Stimulated activated CD4-positive, alpha-beta T cell treated with anti-CD3 and anti-CD28 coated beads, Interleukin-1b, Interleukin-23, amount 100 ng/mL, for 24 hours (primary cell): ENCODE data around the gene FGGY.
"Not testable (repeated sequence)": the region's sequence is repeated elsewhere in the genome, so short reads cannot be mapped to it uniquely, and the experiment has no call there.

Experiments
- DNase-seq, 4 experiments: peaks; one replicate each; pipeline ENCODE4 v3.0.0-alpha.2; 2020; ENCODE audit warnings: low read depth in 4 of 4, low spot score in 1 of 4

FGGY gene

DNA sequence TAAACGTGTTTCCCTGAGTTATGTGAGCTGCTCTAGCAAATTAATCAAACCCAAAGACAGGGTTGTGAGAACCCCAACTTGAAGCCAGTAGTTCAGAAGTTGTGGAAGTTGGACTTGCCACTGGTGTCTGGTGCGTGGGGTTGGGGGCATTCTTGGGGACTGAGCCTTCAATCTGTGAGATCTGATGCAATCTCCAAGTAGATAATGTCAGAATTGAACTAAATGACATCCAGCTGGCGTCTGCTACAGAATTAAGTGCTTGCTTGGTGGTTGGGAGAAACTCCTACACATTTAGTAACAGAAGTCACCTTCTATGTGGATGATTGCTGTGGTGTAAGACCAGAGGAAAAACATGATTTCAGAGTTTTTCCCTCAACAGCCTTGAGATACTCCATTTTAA lies 207.4 kb downstream of the FGGY start:
- no peak for DNase-seq

DNA sequence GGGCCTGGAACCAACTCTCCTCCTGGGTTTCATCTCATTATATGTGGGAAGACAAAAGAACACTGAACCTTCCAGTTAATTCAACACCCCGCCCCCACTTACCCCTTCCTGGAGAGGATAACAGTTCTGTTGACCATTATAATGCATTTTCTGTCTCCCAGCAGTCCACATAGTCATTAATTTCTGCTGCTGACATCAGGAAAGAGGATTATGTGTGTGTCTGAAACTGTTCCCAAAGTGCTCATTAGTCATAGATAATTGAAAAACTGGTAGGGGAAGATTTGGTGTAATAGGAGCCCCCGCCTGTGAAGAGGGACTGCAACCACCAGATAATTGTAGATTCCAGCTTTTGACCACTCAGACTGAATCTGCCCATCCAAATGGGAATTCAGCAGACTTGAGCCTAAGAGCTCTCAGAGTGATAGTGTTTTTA lies 208.7 kb downstream of the FGGY start:
- DNase-seq, result no peak

DNA sequence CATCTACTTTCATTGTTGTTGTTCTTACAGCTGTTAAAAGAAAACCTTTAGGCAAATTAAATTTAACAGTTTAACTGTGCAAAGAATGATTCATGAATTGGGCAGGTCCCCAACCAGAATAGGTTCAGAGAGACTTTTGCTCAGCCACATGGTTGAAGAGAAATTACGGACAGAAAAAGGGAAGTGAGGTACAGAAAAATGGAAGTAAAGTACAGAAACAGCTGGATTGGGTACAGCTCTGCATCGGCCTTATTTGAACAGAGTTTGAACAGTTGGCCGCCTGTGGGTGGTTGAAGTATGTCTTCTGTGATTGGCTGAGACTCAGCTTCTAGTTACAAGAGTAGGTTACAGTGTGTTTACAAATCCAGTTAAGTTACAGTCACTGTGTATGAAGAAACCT lies 210.1 kb downstream of the FGGY start:
- DNase-seq, result no peak

DNA sequence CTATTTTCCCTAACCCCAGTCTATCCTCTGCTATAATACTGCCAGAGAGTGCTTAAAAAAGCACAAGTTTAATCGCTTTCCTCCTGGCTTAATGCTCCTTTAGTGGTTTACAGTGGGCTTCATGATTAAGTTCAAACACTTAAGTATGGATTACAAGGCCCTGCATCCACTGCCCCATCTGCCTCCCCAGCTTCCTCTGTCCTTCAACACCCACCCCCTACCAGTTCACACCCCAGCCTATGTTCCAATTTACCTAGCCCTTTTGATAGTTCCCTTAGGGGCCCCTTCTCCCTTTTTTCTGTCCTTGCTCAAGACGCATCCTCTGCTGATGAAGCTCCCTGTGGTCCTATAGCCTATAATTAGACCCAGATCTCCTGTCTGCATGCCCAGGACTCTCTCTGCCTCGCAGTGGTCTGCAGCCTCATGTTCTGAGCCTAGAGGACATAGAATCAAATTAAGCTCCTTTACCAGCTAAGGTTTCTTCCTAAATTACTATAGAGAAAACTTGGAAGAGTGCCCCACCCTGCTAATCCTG lies 212.5 kb downstream of the FGGY start:
- no peak for DNase-seq

DNA sequence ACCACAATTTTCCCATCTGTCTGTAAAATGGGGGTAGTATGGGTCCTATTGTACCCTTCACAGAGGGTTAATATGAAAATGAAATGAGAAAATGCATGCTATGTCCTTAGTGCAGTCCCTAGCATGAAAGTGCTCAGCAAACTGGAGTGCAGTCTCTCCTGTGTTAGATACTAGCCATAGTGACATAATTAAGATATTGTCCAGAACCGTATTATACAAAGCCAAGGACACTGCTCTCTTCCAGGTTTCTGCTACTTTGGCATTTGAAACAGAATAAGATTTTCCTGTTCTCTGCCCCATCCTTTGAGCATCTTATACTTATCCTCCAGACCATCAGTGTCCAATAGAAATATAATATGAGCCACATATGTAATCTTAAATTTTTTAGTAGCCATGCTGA lies 213.4 kb downstream of the FGGY start:
- DNase-seq, result no peak

DNA sequence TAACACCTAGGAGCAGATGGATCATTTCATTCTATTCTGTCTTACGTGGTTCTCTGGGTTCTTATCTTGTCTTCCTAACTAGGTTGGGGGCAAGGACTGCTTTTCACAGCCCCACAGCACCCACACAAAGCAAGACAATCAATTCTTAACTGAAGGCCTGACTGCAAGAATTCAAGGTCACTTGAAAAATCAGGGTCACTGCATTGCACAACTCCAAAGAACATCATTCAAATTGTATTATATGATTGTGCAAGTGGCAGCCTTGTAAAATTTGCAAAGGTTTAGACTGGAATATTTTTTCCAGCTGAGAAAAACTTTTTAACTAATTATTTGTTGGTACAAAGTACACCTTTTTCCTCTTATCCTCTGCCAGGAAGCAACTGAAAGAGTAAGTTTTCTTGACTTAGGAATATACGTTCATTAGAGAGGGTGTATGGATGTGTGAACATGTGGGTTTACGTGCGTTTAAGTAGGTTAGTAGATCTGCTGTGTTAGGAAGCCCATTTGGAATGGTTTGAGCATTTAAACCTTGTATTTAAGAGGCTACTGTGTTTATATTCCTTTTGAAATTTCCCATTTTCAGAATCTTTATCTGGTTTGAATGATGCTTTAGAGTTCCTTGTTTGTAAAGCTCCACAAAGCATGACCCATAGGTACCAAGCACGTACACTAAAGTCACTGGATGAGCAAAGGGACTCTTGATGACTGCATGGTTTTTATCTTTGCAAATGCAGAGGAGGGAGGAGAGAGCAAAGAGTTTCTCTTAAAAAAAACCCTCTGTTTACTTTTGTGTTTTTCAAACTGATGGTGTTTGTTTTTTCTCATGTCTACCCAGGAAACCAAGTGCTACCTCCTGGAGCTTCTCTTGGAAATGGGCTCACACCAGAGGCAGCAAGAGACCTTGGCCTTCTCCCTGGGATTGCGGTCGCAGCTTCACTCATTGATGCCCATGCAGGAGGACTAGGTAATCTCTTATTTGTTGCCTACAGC lies 214.9 kb downstream of the FGGY start:
- no peak for DNase-seq

DNA sequence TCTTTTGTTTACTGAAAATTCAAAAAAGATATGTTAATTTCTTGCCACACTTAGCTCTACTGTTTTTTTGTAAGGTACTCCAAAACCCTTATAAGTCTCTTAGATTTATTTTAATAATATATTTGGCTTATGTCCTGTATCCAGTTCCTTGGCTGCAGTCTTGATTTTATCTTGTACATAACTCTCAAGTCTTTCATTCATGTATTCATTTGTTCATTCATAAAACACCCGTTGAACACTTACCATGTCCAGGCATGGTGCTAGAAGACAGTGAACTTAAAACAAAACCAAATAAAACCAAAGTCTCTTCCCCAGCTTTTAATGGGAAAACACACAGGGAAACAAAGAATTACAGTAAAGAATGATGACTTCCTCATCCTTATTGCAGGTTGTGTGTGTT lies 215.8 kb downstream of the FGGY start:
- DNase-seq, result no peak

DNA sequence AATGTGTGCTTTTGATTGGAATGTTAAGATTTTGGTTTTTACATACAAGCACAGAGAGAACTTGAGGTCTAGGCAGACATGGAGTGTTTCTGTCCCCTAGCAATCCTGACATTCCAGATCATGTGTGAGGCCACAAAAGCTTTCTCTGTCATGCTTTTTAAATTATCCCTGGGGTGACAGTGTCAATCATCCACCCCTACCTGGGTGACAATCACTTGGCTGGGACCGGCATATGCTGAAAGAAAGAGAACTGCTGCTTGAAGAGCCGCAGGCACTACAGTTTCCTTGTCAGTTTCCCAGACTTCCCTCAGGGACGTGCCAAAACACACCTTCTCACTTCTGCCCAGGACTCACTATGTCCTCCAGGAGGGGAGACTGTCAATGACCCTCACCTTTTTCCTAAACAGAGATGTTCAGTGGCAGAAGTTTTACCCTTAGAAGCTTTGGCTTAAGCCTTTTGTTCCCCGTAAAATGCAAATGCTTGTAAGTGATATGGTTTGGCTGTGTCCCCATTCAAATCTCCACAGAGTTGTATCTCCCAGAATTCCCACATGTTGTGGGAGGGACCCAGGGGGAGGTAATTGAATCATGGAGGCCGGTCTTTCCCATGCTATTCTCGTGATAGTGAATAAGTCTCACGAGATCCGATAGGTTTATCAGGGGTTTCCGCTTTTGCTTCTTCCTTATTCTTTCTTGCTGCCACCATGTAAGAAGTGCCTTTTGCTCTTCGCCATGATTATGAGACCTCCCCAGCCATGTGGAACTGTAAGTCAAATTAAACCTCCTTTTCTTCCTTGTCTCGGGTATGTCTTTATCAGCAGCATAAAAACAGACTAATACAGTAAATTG lies 217.4 kb downstream of the FGGY start:
- DNase-seq, result no peak

DNA sequence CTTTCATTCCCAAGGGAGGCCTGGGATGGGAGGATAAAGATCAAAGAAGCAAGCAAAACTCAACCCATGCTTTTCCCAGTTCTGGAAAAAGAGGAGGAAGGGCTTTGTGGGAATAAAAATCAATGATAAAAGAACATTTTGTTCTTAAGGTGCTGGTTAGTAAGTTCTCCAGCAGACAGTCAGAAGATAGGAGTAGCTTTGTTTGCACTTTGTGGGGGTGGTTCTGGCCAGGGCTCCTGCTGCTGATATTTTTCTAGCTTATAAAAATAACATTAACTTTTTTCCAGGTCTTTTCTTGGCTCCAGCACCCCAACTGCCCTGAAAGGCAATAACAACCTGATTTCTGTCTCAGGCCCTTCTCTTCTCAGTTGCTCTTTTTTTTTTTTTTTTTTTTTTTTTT lies 220.0 kb downstream of the FGGY start:
- no peak for DNase-seq

DNA sequence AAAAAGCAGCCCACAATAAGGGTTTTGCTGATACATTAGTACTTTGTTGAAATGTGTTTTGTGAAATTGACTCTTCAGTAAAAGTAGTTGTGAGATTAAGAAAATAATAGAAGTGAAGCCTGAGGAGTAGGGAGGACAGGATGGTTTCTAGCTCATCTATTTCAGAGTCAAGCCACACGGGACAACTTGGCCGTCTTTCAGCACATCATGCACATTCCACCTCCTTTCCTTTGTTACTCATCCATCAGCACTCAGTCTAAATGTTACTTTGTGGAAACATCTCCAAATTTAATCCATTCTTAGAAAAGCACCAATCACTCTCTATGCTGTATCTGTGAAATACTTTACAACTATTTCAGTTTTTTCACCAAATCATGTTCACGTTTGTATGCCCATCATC lies 223.3 kb downstream of the FGGY start:
- DNase-seq, result no peak

DNA sequence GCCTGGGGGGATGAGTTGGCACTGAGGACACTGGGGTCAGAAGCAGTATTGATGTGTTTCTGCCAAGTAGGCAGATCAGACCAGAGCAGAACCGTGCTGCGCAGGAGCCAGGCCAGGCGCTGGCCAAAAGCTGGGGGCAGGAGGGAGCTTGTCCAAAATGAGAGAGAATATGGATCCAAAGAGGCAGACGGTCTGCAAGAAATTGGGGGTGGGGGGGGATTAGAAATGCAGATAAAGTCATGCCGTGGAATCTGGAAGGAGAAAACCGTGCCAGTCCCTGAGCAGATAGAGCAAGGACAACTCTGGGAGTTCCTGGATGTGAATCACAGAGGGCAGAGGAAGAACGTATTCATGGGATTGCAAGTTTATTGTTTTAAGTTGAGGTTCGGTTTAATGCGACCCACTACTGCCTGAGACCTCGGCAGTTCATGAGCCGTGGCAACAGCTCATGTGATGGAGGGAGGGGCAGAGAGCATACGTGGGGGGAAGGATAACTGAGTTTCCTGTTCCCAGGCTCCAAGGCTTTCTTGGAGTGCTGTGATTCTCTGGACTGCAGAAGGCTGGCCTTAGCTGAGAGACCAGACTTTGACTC lies 224.0 kb downstream of the FGGY start:
- DNase-seq, result no peak

DNA sequence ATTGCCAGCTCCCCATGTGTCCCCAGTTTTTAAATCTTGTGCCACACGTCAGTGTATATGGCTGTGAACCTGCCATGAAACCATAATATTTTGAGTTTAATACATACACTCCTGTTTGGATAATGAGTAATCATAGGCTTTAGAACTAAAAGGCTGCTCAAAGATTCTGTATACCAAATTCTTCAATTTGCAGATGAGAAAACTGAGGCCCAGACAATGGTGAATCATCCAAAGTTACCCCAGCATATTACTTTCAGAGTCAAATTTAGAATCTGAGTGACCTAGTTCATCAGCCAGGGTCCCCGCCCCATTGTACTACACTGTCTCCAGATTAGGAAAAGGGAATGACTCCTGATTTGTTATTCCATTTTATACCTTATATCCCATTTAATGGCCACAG lies 224.6 kb downstream of the FGGY start:
- no peak for DNase-seq

DNA sequence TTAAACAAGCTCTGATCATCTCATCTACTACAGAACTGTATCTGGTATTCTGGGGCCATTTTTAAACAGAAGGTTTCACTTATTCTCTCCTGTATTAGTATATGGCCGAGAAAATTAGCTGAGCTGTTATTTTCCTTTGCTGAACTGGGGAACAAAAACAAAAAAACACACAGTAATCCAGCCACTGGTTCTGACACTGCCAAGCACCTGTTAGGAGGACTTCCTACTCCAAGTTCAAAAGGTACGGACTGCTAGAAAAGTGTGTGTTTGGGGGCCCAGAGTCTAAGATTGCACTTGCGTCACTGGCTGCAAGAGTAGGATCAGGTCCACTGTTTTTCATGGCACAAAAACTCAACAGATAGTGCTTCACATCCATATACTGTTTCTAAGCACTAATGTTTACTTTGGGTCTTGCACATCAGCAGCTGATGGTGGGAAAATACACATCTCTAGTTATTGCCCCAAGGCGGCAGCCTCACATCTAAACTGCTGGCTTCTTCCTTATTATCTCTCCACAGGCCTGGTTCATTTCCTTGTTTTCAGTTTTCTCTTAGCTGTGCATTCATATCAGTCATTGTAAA lies 226.1 kb downstream of the FGGY start:
- DNase-seq, result no peak

DNA sequence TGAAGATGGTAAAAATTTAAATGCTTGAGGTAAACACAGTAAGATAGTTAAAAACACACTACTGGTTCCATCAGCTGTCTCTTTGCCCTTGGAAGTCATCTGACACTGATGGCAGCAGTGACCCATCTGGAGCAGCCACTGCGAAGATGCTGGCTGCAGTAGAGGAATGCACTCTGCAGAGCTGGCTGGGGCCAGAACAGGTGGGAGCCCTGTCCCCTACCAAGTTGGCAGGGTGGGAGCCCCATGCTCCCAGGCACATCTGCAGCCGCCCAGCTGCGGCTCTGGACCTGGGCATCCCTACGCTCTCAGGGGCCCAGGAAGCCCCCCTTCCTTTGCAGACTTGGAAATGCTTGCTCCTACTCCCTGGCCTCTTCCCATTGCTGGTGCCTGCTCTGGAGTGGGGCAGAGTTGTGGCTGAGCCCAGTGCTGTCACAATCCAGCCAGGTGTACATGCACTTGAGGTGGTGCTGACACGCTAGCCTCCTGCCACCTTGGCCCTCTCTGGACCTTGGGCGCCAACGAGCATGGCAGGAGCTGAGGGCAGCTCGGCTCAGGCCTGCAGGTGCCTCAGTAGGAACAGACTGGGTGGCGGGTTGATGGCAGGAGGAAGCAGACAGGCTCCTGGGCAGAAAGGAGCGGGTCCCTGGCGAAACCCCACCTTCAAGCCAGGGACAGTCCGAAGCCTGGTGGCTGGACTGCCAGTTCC lies 227.0 kb downstream of the FGGY start:
- no peak for DNase-seq

DNA sequence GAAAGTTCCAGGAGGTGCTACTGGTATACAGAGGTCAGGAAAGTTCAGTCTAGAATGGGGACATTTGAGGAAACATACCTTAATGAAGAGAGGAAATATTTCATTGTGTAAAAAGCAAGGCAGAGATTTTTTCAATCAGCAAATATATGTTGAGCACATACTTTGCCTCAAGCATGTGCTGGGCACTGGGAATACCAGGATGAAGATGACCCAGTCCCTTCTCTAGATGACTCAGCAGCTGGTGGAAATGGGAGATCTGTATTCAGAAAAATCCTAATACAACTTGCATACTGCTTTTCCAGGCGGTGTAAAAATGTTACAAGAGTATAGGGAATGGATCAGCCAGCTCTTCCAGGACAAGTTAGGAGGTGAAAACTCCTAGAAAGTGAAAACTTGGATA lies 229.3 kb downstream of the FGGY start:
- no peak for DNase-seq

DNA sequence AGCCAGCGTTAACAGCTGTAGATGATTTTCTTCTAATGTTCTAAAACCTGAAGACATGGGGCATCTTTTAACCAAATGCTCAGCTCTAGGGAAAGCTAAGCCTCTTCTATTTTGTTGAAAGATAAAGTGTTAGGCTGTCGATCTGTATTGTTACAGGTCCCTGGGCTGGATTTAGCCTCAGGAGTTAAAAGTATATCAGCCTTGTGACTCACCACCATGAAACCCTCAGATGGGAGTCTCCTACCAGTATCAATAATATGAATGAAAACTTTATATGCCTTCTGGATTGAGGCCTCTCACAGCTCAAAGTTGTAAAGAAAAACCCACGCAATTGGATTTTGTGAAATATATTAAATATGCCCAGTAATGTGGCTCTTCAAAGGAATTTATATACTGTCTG lies 231.6 kb downstream of the FGGY start:
- no peak for DNase-seq

DNA sequence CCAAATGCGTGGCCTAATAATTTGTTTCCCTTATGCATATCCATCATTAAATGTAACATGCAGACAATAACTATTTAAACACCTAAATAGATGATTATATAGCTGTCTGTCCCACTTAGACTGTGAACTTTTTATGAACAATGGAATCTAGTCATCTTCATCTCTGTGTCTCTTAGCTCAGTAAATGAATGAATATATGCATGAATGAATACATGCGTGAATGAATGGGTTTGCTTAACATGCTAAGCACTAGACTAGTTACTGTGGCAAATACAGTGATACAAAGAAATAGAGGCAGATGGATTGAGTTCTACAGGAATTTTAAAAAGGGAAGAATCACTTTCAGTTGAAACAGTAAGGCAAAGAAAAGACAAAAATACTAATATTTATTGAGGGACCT lies 232.0 kb downstream of the FGGY start:
- DNase-seq, result no peak

DNA sequence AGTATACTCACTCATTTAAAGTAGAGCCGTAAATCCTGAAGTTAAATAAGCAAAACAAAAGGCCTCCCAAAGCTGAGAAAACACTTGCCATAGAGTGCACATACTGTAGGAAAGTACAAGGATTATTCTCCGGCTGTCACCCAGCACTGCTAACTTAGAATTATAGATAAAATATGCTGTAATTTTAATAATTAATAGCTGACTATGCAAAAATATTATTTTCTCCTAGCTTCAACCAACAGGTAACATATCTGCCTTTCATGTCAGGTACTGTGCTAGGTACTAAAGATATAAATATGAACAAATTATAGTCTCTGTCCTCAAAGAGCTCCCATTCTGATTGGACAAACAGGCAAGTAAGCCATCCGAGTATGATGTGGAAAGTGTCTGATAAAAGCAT lies 233.2 kb downstream of the FGGY start:
- DNase-seq, result no peak

DNA sequence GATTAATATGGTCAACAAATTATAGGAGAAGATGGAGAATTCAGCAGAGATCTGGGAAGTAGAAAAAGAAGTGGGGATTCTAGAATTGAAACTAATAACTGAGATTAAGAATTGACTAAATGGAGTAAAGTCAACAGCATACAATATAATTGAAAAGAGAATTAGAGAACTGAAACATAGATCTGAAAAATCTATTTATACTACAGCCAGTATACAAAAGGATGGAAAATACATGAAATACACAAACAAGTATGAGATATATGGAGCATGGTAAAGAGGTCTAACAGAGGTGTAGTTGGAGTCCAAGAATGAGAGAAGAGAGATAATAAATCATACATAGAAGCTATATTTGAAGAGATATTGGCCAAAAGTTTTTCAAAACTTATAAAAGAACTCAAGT lies 235.2 kb downstream of the FGGY start:
- no peak for DNase-seq

DNA sequence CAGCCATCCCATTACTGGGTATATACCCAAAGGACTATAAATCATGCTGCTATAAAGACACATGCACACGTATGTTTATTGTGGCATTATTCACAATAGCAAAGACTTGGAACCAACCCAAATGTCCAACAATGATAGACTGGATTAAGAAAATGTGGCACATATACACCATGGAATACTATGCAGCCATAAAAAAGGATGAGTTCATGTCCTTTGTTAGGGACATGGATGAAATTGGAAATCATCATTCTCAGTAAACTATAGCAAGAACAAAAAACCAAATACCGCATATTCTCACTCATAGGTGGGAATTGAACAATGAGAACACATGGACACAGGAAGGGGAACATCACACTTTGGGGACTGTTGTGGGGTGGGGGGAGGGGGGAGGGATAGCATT lies 241.6 kb downstream of the FGGY start:
- DNase-seq, result not testable (repeated sequence)
